ENCODE results near the gene KRT13. TPM values are rescaled to one million over a fixed set of nuclear protein-coding genes. Genes with fewer than 3 reads are reported as not detected.

The KRT13 gene
- polyA plus RNA-seq, 1 donor, result not detected

GRCh38 chr17:41519501-41520224, 14.3 kb upstream of the KRT13 start:
- DNase-seq (ENCODE audit: low read depth), result no peak

DNA sequence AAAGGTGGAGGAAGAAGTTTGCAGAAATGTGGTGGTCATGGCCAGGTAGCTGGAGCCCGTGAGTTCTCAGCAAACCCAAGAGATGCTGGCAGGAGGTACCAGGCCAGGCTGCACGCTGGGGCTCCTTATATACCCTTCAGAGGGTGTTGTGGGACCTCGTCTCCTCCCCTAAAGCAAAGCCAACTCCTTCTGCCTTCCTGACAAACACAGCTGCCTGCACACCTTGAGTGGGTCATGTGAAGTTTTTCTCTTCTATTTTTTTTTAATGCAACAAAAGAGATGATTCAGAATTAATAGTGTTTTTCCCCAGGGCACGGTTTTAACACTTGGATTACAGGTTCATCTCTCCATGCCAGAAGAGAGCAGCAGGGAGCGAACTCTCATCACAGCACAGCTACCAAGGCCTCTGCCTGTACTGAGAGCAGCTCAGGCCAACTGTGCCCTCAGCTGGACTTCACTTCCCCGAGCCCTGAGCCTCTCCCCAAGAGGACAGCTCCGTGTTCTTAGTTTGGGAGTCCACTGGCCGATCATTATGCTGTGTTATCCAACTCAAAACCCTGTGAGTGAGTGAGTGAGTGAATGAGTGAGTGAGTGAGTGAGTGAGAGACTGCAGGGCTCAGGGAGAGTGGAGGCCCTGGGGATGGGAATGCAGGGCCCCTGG, 13.5 kb upstream of the KRT13 start, which contains the start of gene KRT15:
Gene KRT15 (minus strand): TSS at position 102 of the 661 bp plus-strand sequence. CDS start 63 bp downstream, at position 39.
- DNase-seq (ENCODE audit: low read depth), result no peak

DNA sequence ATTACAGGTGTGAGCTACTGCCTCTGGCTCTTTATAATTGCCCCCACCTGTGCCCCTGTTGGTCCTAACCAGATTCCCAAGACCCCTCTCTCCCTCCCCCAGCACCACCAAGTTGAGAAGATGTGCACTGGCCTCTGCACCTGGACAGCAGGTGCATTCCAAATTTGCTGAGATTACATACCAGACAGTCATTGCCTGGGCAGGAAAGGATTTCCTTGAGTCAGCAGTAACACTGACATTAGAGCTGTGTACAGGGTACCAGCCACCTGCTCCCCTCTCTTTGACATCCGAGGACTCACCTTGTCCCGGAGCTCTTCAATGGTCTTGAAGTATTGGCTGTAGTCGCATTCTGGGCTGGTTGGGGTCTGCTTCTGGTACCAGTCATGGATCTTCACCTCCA, 12.6 kb upstream of the KRT13 start:
- DNase-seq (ENCODE audit: low read depth), result no peak

DNA sequence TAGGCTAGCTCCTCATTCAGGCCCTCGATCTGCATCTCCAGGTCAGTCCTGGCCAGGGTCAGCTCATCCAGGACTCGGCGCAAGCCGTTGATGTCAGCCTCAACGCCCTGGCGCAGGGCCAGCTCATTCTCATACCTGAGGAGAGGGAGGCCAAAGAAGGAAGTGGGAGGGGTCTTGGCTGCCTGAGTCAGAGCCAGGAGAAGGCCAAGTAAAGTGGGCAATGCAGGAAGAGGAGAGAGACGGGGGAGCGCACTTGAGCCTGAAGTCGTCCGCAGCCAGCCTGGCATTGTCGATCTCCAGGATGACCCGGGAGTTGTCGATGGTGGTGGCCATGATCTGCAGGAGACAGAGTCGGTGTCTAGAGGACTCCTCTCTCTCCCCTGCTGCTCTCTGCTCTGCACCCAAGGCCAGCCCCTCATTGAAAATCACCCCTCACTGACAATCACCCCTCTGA, 11.4 kb upstream of the KRT13 start:
- no peak for DNase-seq (ENCODE audit: low read depth)

DNA sequence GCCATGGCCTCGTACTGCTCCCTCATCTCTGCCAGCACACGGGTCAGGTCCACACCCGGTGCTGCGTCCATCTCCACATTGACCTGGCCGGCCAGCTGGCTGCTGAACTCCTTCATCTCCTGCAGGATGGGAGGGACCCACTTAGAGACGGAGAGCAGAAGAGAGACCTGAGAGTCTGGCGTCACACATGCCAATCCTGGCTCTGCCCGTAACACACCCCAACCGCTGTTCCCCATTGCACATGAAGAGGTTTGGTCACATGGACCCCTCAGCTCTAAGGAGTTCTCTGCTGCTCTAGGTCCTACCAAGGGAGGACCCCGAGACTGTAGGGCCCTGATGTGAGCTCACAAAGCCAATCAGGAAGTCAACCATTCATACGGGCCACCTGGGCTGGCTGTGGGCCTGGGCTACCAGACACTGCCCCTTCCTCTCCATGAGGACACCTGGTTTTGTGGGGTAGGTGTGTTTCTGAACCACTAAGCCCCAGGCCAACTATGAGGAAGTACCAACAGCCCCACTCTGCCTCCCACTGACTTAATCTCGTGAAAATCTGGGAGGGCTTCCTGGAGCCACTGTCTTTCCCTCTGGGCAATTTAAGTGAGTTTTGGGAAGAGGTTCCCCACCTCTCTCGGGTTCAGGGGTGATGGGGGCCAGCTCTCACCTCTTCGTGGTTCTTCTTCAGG, 10.9 kb upstream of the KRT13 start:
- DNase-seq (ENCODE audit: low read depth), result no peak

DNA sequence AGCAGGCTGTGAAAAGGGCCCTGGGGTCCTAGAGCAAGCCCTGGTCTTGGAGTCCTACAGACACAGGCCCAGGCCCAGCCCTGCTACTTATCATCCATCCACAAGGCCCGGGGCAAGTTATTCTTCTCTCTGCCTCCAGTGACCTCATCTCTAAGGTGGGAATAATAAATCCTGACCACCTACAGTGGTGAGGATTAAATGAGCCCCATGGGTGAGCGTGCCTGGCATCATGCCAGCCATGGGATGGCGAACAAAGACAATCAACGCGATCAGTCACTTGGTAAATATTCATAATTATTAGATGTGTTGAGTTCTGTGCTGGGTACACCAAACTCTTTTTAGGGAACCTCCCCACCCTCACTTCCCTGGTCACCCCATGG, 7.7 kb upstream of the KRT13 start:
- DNase-seq (ENCODE audit: low read depth), result no peak

DNA sequence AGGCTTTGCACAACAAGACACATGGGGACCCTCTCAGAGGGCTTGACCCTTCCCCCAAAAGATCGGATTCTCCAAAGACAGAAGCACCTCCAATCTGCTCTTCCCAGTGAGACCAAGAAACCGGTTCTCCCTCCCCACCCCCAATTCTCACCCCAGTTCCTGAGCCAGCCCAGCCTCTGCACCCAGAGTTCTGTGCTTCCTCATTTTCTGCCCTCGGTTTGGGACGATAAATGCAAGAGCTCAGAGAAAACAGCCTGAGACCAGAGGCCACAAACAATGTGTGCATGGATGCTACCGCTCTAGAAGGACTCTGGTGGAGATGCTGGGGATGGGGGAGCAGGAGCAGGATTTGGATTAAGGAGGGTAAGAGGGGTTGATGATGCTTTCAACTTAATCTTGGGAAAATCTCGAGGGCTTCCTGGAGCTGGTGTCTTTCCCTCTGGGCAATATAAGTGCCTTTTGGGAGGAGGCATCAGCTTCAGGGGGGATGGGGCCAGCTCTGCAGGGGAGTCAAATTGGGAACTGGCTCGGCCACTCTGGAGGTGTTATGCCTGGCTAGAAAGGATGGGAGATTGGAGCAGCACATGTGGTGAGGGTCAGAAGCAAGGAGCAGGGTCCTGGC, 7.2 kb upstream of the KRT13 start:
- no peak for DNase-seq (ENCODE audit: low read depth)

DNA sequence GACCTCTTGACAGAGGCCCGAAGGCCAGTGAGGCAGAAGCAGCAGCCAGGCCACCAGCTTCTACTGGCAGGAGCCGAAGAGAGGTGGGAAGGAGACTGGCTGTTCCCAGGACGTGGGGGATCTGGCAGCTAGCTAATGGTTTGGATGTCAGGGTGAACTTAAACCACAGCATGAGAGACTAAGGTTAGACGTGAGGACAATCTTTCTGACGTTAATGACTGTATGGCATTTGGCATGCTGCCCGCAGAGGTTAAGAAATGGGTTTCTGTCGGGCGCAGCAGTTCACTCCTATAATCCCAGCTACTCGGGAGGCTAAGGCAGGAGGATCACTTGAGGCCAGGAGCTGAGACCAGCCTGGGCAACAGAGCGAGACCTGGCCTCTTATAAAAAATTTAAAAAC, 6.3 kb upstream of the KRT13 start:
- no peak for DNase-seq (ENCODE audit: low read depth)

DNA sequence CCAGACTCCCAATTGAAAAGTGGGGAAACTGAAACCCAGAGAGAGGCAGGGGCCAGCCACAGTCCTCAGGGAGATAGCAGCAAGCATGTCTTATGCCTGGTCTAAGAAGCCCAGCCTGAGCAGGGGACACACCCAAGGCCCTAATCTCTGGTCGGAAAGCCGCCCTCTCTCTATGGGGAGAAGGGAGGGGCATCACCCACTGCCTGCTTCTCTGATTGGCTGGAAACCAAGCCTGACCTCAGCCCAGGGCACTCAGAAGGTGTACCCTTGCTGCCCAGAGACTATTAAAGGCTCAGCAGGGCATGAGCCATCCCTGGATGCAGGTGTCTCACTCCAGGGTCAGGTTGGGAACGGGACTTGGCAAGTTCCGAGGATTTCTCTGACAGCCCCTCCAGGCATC, 5.7 kb upstream of the KRT13 start:
- DNase-seq (ENCODE audit: low read depth), result no peak

DNA sequence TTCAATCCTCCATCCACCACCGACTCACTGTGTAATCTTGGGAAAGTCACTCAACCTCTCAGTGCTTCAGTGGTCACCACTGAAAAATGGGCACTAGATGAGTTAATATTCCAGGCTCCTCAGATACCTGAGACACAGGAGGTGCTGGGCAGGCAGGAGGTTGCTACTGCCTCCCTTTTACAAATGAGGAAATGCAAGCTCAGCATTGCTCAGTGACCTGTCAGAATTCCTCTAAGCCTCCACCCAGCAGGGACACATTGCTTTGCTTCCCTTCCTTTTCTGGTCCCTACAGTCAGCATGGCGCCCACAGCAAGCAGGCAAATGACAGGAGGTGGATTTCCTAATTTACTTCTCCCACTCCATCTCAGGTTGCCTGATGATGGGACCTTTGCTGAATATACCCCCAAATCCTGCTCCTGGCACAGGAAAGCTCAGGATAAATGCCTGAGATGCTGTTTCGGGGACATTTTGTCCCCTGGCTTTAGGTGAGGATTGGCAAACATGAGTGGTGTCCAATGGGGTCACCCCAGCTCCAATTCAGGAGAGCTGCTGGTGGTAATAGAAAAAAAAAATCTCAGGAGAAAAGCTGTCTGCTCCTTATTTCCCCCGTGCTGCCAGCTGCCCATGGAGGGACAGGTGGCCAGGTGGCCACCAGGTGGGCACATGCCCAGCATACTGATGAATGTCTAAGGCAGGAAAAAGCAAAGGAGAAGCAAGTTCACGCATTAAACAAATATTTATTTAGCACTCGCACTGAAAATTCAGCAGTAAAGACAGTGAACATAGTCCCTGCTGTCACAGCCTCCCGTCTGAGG, 5.0 kb upstream of the KRT13 start:
- no peak for DNase-seq (ENCODE audit: low read depth)

GRCh38 chr17:41507315-41507880, 2.0 kb upstream of the KRT13 start:
- DNase-seq (ENCODE audit: low read depth), result no peak

- DNase-seq (ENCODE audit: low read depth), result no peak
These were observed 676 bp upstream of the KRT13 start for GRCh38 chr17:41505809-41506767.

DNA sequence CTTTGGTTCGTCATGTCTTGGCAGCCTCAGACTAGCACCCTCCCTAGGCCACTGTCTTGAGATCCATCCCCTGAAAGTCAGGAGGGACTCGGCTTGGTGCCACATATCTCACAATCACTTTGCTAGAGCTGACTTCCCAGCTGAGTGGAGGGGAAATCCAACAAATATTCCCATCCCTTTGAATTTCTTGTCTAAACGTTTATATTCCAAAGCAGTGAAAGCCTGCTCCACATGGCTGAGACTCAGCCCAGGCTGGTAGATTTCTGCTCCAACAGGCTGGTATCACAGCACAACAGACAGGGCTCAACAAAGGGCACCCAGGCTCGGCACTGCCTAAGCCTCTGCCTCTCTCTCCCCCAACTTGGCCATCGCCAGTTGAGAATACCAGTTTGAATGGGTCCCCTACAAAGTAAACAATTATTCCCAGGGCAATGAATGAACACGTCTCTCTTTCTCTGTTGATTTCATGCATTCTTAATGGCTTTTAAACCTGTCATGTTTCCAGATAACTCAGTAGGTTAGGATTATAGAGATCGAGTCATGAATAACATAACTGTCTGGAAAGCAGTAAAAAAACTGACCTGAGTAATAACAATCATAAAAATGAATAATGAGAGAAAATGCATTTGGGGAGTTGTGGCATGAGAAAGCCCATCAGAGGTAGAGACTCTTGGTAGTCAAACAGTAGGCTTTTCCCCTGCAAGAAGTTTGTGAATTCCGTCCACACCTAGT, 1.0 kb downstream of the KRT13 start:
- DNase-seq (ENCODE audit: low read depth), result no peak

DNA sequence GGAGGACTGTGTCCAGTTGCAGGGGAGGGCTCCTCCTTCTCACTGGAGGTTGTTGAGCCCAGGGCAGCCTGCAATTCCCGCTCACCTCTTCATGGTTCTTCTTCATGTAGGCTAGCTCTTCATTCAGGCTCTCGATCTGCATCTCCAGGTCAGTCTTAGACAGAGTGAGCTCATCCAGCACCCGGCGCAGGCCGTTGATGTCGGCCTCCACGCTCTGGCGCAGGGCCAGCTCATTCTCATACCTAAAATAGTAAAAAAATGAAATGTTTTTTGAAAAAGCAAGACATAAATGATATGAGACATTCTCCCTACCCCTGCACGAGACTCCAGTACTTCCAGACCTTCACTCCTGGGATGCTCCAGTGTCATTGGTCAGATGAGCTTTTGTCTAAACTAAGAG, 2.2 kb downstream of the KRT13 start:
- no peak for DNase-seq (ENCODE audit: low read depth)

DNA sequence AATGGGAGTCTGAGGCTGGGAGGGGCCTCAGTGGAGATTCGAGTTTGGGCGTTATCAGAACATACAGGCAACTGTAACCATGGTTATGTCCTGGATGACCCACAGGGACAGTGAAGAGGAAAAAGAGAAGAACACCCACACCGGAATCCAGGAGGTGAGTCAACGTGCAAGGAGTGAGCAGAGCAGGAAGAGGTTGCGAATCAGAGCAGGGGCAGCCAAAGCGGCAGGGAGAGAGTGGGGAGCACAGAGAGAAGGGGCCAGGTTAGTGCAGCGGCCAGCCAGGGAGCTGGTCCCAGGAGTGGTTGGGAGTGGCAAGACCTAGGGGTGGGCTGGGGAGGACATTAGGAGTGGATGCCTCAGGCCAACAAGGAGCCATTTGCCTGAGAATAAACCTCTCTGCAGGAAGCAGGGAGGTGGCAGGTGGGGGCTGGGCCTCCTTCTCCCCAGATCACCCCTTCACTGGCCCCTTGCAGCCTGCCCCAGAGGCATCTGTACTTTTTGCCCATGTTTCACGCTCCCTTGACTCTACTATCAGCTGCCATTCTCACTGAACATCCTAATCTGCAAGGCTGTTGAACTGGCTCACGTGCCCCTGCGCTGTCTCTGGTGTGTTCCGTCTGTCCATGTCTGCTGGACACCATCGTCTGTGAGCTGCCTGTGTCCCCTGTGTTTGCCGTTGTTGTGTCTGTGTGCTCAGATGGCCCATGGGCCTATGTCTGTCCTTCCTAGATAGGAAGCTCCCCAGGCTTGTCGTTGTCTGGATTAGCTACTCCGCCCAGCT, 5.1 kb downstream of the KRT13 start:
- no peak for DNase-seq (ENCODE audit: low read depth)

DNA sequence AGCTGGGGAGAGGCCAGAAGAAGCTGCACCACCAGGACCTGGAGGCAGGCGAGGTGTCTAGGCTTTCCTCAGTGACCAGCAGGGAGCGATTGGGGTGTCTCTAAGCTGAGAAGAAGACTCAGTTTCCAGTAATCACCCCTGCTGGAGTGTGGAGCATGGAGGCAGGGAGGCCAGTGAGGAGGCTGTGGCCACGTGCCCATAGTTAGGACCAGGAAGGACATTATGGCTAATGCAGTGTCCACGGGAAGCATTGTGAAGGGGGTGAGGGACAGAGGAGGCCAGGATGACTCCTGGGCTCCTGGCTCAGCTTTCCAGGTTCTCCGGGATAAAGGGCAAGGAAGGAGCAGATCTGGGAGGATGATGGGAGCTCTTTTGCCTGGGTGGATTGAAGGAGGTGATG, 5.7 kb downstream of the KRT13 start:
- no peak for DNase-seq (ENCODE audit: low read depth)

- no peak for DNase-seq (ENCODE audit: low read depth)
These were observed 7.1 kb downstream of the KRT13 start for GRCh38 chr17:41498276-41498675.

DNA sequence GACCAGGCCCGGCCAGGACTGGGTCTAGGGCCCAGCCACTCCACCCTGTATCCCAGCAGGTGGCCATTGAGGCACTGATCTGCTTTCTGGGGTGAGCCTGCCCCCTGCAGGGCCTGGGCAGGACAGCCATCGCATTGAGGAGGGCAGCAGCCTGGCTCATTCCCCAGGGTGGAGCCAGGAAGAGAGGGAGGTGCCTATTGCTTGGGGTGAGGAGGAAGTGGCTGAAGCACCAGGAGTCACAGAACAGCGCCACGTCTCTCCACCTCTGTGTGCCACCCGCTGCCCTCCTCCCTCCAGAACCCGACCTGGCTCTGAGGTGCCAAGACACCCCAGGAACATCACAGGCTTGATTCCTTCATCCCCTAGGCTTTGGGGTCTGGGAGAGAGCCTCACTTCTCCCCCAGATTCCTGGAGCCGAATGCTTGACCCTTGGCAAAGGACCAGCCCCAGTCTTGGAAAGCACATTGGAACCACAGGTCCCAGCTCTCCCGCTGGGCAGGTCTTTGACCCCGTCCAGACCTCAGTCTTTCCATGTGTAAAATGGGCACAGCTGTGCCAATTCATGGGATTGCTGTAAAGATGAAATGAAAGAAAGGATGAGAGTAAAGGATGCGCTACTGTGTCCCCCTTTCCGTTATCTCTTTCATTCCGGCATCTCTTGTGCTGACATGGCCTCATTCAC, 8.5 kb downstream of the KRT13 start:
- no peak for DNase-seq (ENCODE audit: low read depth)

Data from forelimb muscle (tissue), 1 donor.